Neuronal stem cell (in vitro differentiated cells): Measurements from ENCODE around the gene THSD4.

Experiments
- DNase-seq: peaks from one replicate; pipeline ENCODE4 v3.0.0-alpha.2; 2013; ENCODE audit warnings: low spot score
- H2AFZ ChIP-seq: one replicate; pipeline ENCODE4 v1.6.1; 2013; ENCODE audit warnings: mild to moderate bottlenecking, low read length, inconsistent platforms
- H2AK5ac ChIP-seq: 2 replicates; pipeline ENCODE4 v1.6.1; 2013; ENCODE audit warnings: low read depth, mild to moderate bottlenecking, inconsistent platforms, low read length, moderate library complexity, mixed read lengths
- H2BK120ac ChIP-seq: 2 replicates; pipeline ENCODE4 v1.6.1; 2013; ENCODE audit warnings: low read depth, mild to moderate bottlenecking, inconsistent platforms, low read length, moderate library complexity, mixed read lengths
- H2BK12ac ChIP-seq: one replicate; pipeline ENCODE4 v1.6.1; 2013; ENCODE audit warnings: low read length, inconsistent platforms
- H2BK15ac ChIP-seq: 2 replicates; pipeline ENCODE4 v1.6.1; 2013; ENCODE audit warnings: mild to moderate bottlenecking, low read length, inconsistent platforms, mixed read lengths
- H2BK5ac ChIP-seq: one replicate; pipeline ENCODE4 v1.6.1; 2013; ENCODE audit warnings: inconsistent platforms, mild to moderate bottlenecking, low read length, moderate library complexity
- H3K14ac ChIP-seq: one replicate; pipeline ENCODE4 v1.6.1; 2013; ENCODE audit warnings: low read length, inconsistent platforms
- H3K18ac ChIP-seq: 2 replicates; pipeline ENCODE4 v1.6.1; 2013; ENCODE audit warnings: low read length, inconsistent platforms
- H3K23ac ChIP-seq: 2 replicates; pipeline ENCODE4 v1.6.1; 2013; ENCODE audit warnings: low read depth, mild to moderate bottlenecking, mixed read lengths, low read length, inconsistent platforms; ENCODE audit not compliant: poor library complexity
- H3K27ac ChIP-seq: replicated peaks from 3 replicates; pipeline ENCODE4 v1.5.1; 2013; ENCODE audit warnings: low read length, inconsistent platforms
- H3K27me3 ChIP-seq, 3 experiments: 2 replicates each; pipeline ENCODE4 v1.6.1; 2013; ENCODE audit warnings: low read length in 3 of 3, mild to moderate bottlenecking in 2 of 3, inconsistent platforms in 1 of 3, low read depth in 1 of 3, mixed read lengths in 1 of 3, moderate library complexity in 1 of 3; ENCODE audit not compliant: control insufficient read depth in 3 of 3, insufficient read depth in 3 of 3
- H3K36me3 ChIP-seq, 2 donors: replicated peaks in 1 of 2; 2 replicates each; pipeline ENCODE4 v1.6.1; 2013; ENCODE audit warnings: low read length in 2 of 2; ENCODE audit not compliant: control insufficient read depth in 2 of 2, insufficient read depth in 2 of 2
- H3K4ac ChIP-seq: 2 replicates; pipeline ENCODE4 v1.6.1; 2013; ENCODE audit warnings: inconsistent platforms, mild to moderate bottlenecking, low read length, moderate library complexity
- H3K4me1 ChIP-seq, 2 donors: 1 replicate in 1 of 2; 2 replicates in 1 of 2; pipeline ENCODE4 v1.6.1; 2013; ENCODE audit warnings: low read length in 2 of 2, low read depth in 1 of 2; ENCODE audit not compliant: control insufficient read depth in 2 of 2, insufficient read depth in 1 of 2
- H3K4me2 ChIP-seq: one replicate; pipeline ENCODE4 v1.6.1; 2013; ENCODE audit warnings: mild to moderate bottlenecking, low read length, inconsistent platforms; ENCODE audit not compliant: insufficient read depth, poor library complexity, severe bottlenecking
- H3K4me3 ChIP-seq, 2 donors: 2 replicates each; pipeline ENCODE4 v1.5.1; 2013; ENCODE audit warnings: low read length in 2 of 2, mild to moderate bottlenecking in 2 of 2, inconsistent platforms in 1 of 2, moderate library complexity in 1 of 2
- H3K79me1 ChIP-seq: one replicate; pipeline ENCODE4 v1.6.1; 2013; ENCODE audit warnings: low read depth, mild to moderate bottlenecking, inconsistent platforms, low read length, moderate library complexity
- H3K9ac ChIP-seq: one replicate; pipeline ENCODE4 v1.6.1; 2013; ENCODE audit warnings: mild to moderate bottlenecking, low read depth, low read length, inconsistent platforms; ENCODE audit not compliant: poor library complexity
- H3K9me3 ChIP-seq, 2 donors: replicated peaks in 1 of 2; 2 replicates each; pipeline versions ENCODE3 to v1.6.1; 2013; ENCODE audit warnings: low read length in 2 of 2, mild to moderate bottlenecking in 2 of 2, inconsistent platforms in 1 of 2, low read depth in 1 of 2, mixed read lengths in 1 of 2, moderate library complexity in 1 of 2; ENCODE audit not compliant: control insufficient read depth in 2 of 2, insufficient read depth in 1 of 2
- H4K8ac ChIP-seq: one replicate; pipeline ENCODE4 v1.6.1; 2013; ENCODE audit warnings: low read depth, mild to moderate bottlenecking, inconsistent platforms, low read length, moderate library complexity
- H4K91ac ChIP-seq: one replicate; pipeline ENCODE4 v1.6.1; 2013; ENCODE audit warnings: low read length, low read depth, mild to moderate bottlenecking, inconsistent platforms; ENCODE audit not compliant: poor library complexity
- WGBS, 2 donors: extraction: QIAGEN DNeasy Blood & Tissue Kit; methylation state at CpG; one replicate each; pipeline ENCODE4 v1.1.7; 2013; ENCODE audit warnings: missing lambda C conversion rate in 2 of 2, mixed read lengths in 1 of 2; ENCODE audit not compliant: insufficient read length in 2 of 2, insufficient replicate concordance in 1 of 2; ENCODE audit errors: extremely low coverage in 2 of 2; 5-methylcytosine and 5-hydroxymethylcytosine counted together

Gene THSD4

GRCh38 chr15:71697236-71697635, 582.0 kb downstream of the THSD4 start:
- H3K36me3 ChIP-seq, result no peaks in the 10 kb centered on the region
- H3K14ac ChIP-seq, result no peak overlapping the region
- H2AFZ ChIP-seq, result no peak overlapping the region
- H2BK15ac ChIP-seq, result no peak overlapping the region
- no peak overlapping the region for H4K8ac ChIP-seq
- H3K4me3 ChIP-seq, result no peak overlapping the region
- H3K4ac ChIP-seq, result no peak overlapping the region
- H2AK5ac ChIP-seq, result no peak overlapping the region
- WGBS, 2 donors, result no CpG with 5 or more reads among the region's 6 CpGs
- no peak overlapping the region for H2BK5ac ChIP-seq
- H3K79me1 ChIP-seq, result no peaks in the 10 kb centered on the region
- H3K23ac ChIP-seq, result peak overlapping the region; percentile 4
- H3K27ac ChIP-seq, result no peak overlapping the region
- H3K4me1 ChIP-seq, result no peaks in the 10 kb centered on the region
- H4K91ac ChIP-seq, result no peak overlapping the region
- DNase-seq, result no peak
- H3K27me3 ChIP-seq, result peaks cover 0 to 3% (median 0%) of the 10 kb centered on the region in 3 experiments
- H3K9me3 ChIP-seq, result peaks cover 0 to 2% of the 10 kb centered on the region in 2 donors
- H3K9ac ChIP-seq, result no peak overlapping the region
- no peak overlapping the region for H3K4me2 ChIP-seq
- H2BK120ac ChIP-seq, result no peak overlapping the region
- no peak overlapping the region for H2BK12ac ChIP-seq
- H3K18ac ChIP-seq, result no peak overlapping the region

GRCh38 chr15:71698030-71698429, 582.8 kb downstream of the THSD4 start:
- Histone ChIP-seq H2BK120ac (no peak overlapping the region), H3K9me3 (peaks cover 0 to 2% of the 10 kb centered on the region in 2 donors), H3K14ac (no peak overlapping the region), H2AFZ (no peak overlapping the region), H4K8ac (no peak overlapping the region), H2BK12ac (no peak overlapping the region), H3K23ac (no peak overlapping the region), H4K91ac (no peak overlapping the region), H3K4me3 (no peak overlapping the region), H3K4me1 (no peaks in the 10 kb centered on the region), H3K27me3 (peaks cover 0 to 2% (median 0%) of the 10 kb centered on the region in 3 experiments), H3K4me2 (no peak overlapping the region), H3K79me1 (no peaks in the 10 kb centered on the region), H3K27ac (no peak overlapping the region), H3K36me3 (no peaks in the 10 kb centered on the region), H3K18ac (no peak overlapping the region), H2BK15ac (no peak overlapping the region), H2AK5ac (no peak overlapping the region), H3K9ac (no peak overlapping the region), H3K4ac (no peak overlapping the region), H2BK5ac (no peak overlapping the region)
- no CpG with 5 or more reads among the region's 3 CpGs for WGBS, 2 donors
- no peak for DNase-seq

GRCh38 chr15:71698742-71699141, 583.5 kb downstream of the THSD4 start:
- H3K23ac ChIP-seq, result no peak overlapping the region
- H2BK15ac ChIP-seq, result no peak overlapping the region
- H3K14ac ChIP-seq, result no peak overlapping the region
- H3K79me1 ChIP-seq, result no peaks in the 10 kb centered on the region
- no peak overlapping the region for H3K4me2 ChIP-seq
- no peak overlapping the region for H2BK5ac ChIP-seq
- H2AFZ ChIP-seq, result no peak overlapping the region
- H3K27me3 ChIP-seq, result peaks cover 0 to 2% (median 0%) of the 10 kb centered on the region in 3 experiments
- no peak overlapping the region for H4K91ac ChIP-seq
- no peaks in the 10 kb centered on the region for H3K4me1 ChIP-seq
- WGBS, 2 donors, result no CpG with 5 or more reads among the region's 1 CpG
- H3K27ac ChIP-seq, result no peak overlapping the region
- H3K36me3 ChIP-seq, result no peaks in the 10 kb centered on the region
- no peak overlapping the region for H2AK5ac ChIP-seq
- H3K4me3 ChIP-seq, result no peak overlapping the region
- H4K8ac ChIP-seq, result no peak overlapping the region
- no peak overlapping the region for H2BK120ac ChIP-seq
- no peak overlapping the region for H3K9ac ChIP-seq
- peaks cover 0 to 2% of the 10 kb centered on the region in 2 donors for H3K9me3 ChIP-seq
- DNase-seq, result no peak
- no peak overlapping the region for H2BK12ac ChIP-seq
- H3K4ac ChIP-seq, result no peak overlapping the region
- no peak overlapping the region for H3K18ac ChIP-seq

GRCh38 chr15:71699977-71700376, 584.7 kb downstream of the THSD4 start:
- Histone ChIP-seq H3K4me2 (no peak overlapping the region), H2AK5ac (no peak overlapping the region), H3K9ac (no peak overlapping the region), H3K14ac (no peak overlapping the region), H3K79me1 (no peaks in the 10 kb centered on the region), H4K8ac (no peak overlapping the region), H3K23ac (no peak overlapping the region), H3K4me1 (peaks cover 0 to 2% of the 10 kb centered on the region in 2 donors), H3K36me3 (no peaks in the 10 kb centered on the region), H3K27ac (no peak overlapping the region), H2BK5ac (no peak overlapping the region), H2BK15ac (no peak overlapping the region), H4K91ac (no peak overlapping the region), H2BK12ac (no peak overlapping the region), H3K18ac (no peak overlapping the region), H3K27me3 (peaks cover 0 to 2% (median 0%) of the 10 kb centered on the region in 3 experiments), H3K9me3 (peaks cover 0 to 2% of the 10 kb centered on the region in 2 donors), H2AFZ (no peak overlapping the region), H2BK120ac (no peak overlapping the region), H3K4me3 (no peak overlapping the region), H3K4ac (no peak overlapping the region)
- no CpG with 5 or more reads among the region's 1 CpG for WGBS, 2 donors
- no peak for DNase-seq
